GM19193 (cell line): ENCODE data around the gene SMYD3.

Experiments used
- POLR2A ChIP-seq: IDR thresholded peaks from 4 replicates; pipeline ENCODE4 v1.6.1; 2011; ENCODE audit not compliant: insufficient read depth, insufficient read length; ENCODE audit errors: extremely low read depth

SMYD3 gene

GRCh38 chr1:246213036-246213435 lies 294.0 kb downstream of the SMYD3 start:
- TF ChIP-seq POLR2A: no peak

- TF ChIP-seq POLR2A: no peak
Measured at GRCh38 chr1:246212013-246212412, 295.1 kb downstream of the SMYD3 start.

- no peak for TF ChIP-seq POLR2A
Measured at GRCh38 chr1:246210756-246211155, 296.3 kb downstream of the SMYD3 start.

GRCh38 chr1:246208105-246208504 lies 299.0 kb downstream of the SMYD3 start:
- no peak for TF ChIP-seq POLR2A

GRCh38 chr1:246203180-246203579 lies 303.9 kb downstream of the SMYD3 start:
- no peak for TF ChIP-seq POLR2A

GRCh38 chr1:246200738-246201137 lies 306.3 kb downstream of the SMYD3 start:
- TF ChIP-seq POLR2A: no peak

- no peak for TF ChIP-seq POLR2A
Measured at GRCh38 chr1:246200225-246200624, 306.9 kb downstream of the SMYD3 start.

- TF ChIP-seq POLR2A: no peak
Measured at GRCh38 chr1:246199086-246199645, 307.9 kb downstream of the SMYD3 start.

- no peak for TF ChIP-seq POLR2A
Measured at GRCh38 chr1:246198115-246198816, 308.8 kb downstream of the SMYD3 start.

GRCh38 chr1:246197076-246197475 lies 310.0 kb downstream of the SMYD3 start:
- no peak for TF ChIP-seq POLR2A

- TF ChIP-seq POLR2A: no peak
Measured at GRCh38 chr1:246195296-246195695, 311.8 kb downstream of the SMYD3 start.

- TF ChIP-seq POLR2A: no peak
Measured at GRCh38 chr1:246193537-246193936, 313.5 kb downstream of the SMYD3 start.

GRCh38 chr1:246189126-246189525 lies 318.0 kb downstream of the SMYD3 start:
- TF ChIP-seq POLR2A: no peak

GRCh38 chr1:246187834-246188372 lies 319.2 kb downstream of the SMYD3 start:
- no peak for TF ChIP-seq POLR2A

GRCh38 chr1:246184503-246184902 lies 322.6 kb downstream of the SMYD3 start:
- no peak for TF ChIP-seq POLR2A

- no peak for TF ChIP-seq POLR2A
Measured at GRCh38 chr1:246182149-246182851, 324.8 kb downstream of the SMYD3 start.

- TF ChIP-seq POLR2A: no peak
Measured at GRCh38 chr1:246181241-246181640, 325.8 kb downstream of the SMYD3 start.

GRCh38 chr1:246179401-246179800 lies 327.7 kb downstream of the SMYD3 start:
- TF ChIP-seq POLR2A: no peak
